ENCODE data around the gene ZYG11A.
"Not testable (repeated sequence)": the region's sequence is repeated elsewhere in the genome, so short reads cannot be mapped to it uniquely, and the experiment has no call there.

ZYG11A gene

GRCh38 chr1:52825868-52826267 is 16.7 kb upstream of the ZYG11A start:
- peak; percentile 14 for DNase-seq (ENCODE audit: low read depth)
- TF ChIP-seq, protein P1, sequence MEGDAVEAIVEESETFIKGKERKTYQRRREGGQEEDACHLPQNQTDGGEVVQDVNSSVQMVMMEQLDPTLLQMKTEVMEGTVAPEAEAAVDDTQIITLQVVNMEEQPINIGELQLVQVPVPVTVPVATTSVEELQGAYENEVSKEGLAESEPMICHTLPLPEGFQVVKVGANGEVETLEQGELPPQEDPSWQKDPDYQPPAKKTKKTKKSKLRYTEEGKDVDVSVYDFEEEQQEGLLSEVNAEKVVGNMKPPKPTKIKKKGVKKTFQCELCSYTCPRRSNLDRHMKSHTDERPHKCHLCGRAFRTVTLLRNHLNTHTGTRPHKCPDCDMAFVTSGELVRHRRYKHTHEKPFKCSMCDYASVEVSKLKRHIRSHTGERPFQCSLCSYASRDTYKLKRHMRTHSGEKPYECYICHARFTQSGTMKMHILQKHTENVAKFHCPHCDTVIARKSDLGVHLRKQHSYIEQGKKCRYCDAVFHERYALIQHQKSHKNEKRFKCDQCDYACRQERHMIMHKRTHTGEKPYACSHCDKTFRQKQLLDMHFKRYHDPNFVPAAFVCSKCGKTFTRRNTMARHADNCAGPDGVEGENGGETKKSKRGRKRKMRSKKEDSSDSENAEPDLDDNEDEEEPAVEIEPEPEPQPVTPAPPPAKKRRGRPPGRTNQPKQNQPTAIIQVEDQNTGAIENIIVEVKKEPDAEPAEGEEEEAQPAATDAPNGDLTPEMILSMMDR (IDR thresholded peaks at IDR 0.05; ENCODE audit: insufficient read depth, low read depth, low read length, missing control alignments) = no peak
- no peak overlapping the region for H3K4me3 ChIP-seq (ENCODE audit: low read depth, low read length)

GRCh38 chr1:52834798-52835197 is 7.8 kb upstream of the ZYG11A start:
- no peak overlapping the region for H3K4me3 ChIP-seq (ENCODE audit: low read depth, low read length)
- TF ChIP-seq, protein P1 (IDR thresholded peaks at IDR 0.05; ENCODE audit: insufficient read depth, low read depth, low read length, missing control alignments) = no peak
- no peak for DNase-seq (ENCODE audit: low read depth)

- no peak overlapping the region for H3K4me3 ChIP-seq (ENCODE audit: low read depth, low read length)
- DNase-seq (ENCODE audit: low read depth) = no peak
- TF ChIP-seq, protein P1 (IDR thresholded peaks at IDR 0.05; ENCODE audit: insufficient read depth, low read depth, low read length, missing control alignments) = no peak
Observed at GRCh38 chr1:52836035-52836434, 6.5 kb upstream of the ZYG11A start.

DNA sequence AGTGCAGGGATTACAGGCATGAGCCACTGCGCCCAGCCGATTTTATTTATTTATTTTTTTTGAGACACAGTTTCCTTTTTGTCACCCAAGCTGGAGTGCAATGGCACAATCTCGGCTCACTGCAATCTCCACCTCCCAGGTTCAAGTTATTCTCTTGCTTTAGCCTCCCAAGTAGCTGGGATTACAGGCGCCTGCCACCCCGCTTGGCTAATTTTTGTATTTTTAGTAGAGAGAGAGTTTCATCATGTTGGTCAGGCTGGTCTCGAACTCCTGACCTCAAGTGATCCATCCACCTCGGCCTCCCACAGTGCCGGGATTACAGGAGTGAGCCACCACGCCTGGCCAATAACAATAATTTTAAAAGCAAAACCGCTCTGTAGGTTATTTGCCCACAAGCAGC is 3.4 kb upstream of the ZYG11A start:
- not testable (repeated sequence) for H3K4me3 ChIP-seq (ENCODE audit: low read depth, low read length); DNase-seq (ENCODE audit: low read depth)

GRCh38 chr1:52845119-52845518 is 2.6 kb downstream of the ZYG11A start:
- not testable (repeated sequence) for DNase-seq (ENCODE audit: low read depth)
- H3K4me3 ChIP-seq (ENCODE audit: low read depth, low read length) = peak overlapping the region; percentile 66

GRCh38 chr1:52848423-52848822 is 5.9 kb downstream of the ZYG11A start:
- TF ChIP-seq, protein P1 (IDR thresholded peaks at IDR 0.05; ENCODE audit: insufficient read depth, low read depth, low read length, missing control alignments) = no peak
- DNase-seq (ENCODE audit: low read depth) = no peak
- no peak overlapping the region for H3K4me3 ChIP-seq (ENCODE audit: low read depth, low read length)

DNA sequence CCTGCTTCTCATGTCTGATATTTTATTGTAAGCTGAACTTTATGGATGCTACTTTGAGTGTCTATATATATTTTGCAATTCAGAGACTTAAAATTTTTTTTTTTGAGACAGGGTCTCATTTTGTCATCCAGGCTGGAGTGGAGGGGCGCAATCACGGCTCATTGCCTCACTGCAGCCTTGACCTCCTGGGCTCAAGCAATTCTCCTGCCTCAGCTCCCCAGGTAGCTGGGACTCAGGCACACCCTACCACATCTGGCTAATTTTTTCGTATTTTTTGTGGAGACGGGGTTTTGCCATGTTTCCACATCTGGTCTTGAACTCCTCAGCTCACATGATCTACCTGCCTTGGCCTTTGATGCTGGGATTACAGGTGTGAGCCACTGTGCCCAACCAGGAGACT is 8.4 kb downstream of the ZYG11A start:
- DNase-seq (ENCODE audit: low read depth) = no peak
- TF ChIP-seq, protein P1 (IDR thresholded peaks at IDR 0.05; ENCODE audit: insufficient read depth, low read depth, low read length, missing control alignments) = no peak
- no peak overlapping the region for H3K4me3 ChIP-seq (ENCODE audit: low read depth, low read length)

DNA sequence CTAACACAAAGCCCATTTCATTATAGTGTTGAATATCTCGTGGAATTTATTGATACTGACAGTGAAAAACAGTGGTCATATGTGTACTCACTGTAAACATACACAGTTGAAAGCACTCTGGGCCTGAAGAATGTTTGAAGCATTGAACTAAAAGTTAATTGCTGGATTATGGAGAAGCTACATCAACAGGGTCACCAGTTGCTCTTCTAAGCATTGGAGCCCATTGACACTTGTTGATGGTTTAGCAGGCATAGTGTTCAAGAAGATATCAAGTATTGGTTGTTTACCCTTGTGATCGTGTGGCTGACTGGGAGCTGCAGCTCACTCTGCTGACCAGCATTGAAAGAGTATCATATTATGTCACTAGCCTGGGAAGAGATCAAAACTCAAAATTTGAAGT is 10.3 kb downstream of the ZYG11A start:
- no peak overlapping the region for H3K4me3 ChIP-seq (ENCODE audit: low read depth, low read length)
- TF ChIP-seq, protein P1 (IDR thresholded peaks at IDR 0.05; ENCODE audit: insufficient read depth, low read depth, low read length, missing control alignments) = no peak
- no peak for DNase-seq (ENCODE audit: low read depth)

All from GM12865 (cell line).